Measurements from ENCODE around the gene CMTM1.

GRCh38 chr16:66562986-66563385, 3.3 kb upstream of the CMTM1 start:
- TF ChIP-seq CTCF (IDR thresholded peaks at IDR 0.05) (no peak), ZFX (IDR thresholded peaks at IDR 0.05; ENCODE audit: borderline replicate concordance) (no peak)
